GM21423 (cell line): Measurements from ENCODE around the gene OAF.

ENCODE experiments used
- ATAC-seq: cut with Tn5 transposase; IDR thresholded peaks from one replicate; pipeline ENCODE4 v1.9.1; 2021; ENCODE audit warnings: mild to moderate bottlenecking, moderate library complexity; ENCODE audit not compliant: unreplicated experiment

Gene OAF

GRCh38 chr11:120199613-120200012 is 11.2 kb upstream of the OAF start:
- no peak for ATAC-seq

GRCh38 chr11:120200677-120201076 is 10.2 kb upstream of the OAF start:
- no peak for ATAC-seq

- ATAC-seq, result no peak
Observed at GRCh38 chr11:120201653-120202052, 9.2 kb upstream of the OAF start.

- ATAC-seq, result no peak
Observed at GRCh38 chr11:120203626-120204025, 7.2 kb upstream of the OAF start.

GRCh38 chr11:120205596-120206161 is 5.2 kb upstream of the OAF start:
- no peak for ATAC-seq

GRCh38 chr11:120207512-120207911 is 3.3 kb upstream of the OAF start:
- ATAC-seq, result no peak

- no peak for ATAC-seq
Observed at GRCh38 chr11:120208001-120208441, 2.8 kb upstream of the OAF start.

- no peak for ATAC-seq
Observed at GRCh38 chr11:120208777-120209176, 2.1 kb upstream of the OAF start.

- ATAC-seq, result no peak
Observed at GRCh38 chr11:120209746-120210625, 846 bp upstream of the OAF start.

GRCh38 chr11:120211522-120212258 is 858 bp downstream of the OAF start:
- no peak for ATAC-seq

GRCh38 chr11:120212259-120212878 is 1.5 kb downstream of the OAF start:
- ATAC-seq, result no peak

GRCh38 chr11:120212926-120213325 is 2.1 kb downstream of the OAF start:
- ATAC-seq, result no peak

- ATAC-seq, result no peak
Observed at GRCh38 chr11:120214581-120214980, 3.7 kb downstream of the OAF start.

GRCh38 chr11:120215634-120216033 is 4.8 kb downstream of the OAF start:
- ATAC-seq, result no peak

- ATAC-seq, result no peak
Observed at GRCh38 chr11:120216426-120217102, 5.7 kb downstream of the OAF start.

- ATAC-seq, result no peak
Observed at GRCh38 chr11:120217526-120217925, 6.7 kb downstream of the OAF start.

- ATAC-seq, result no peak
Observed at GRCh38 chr11:120217941-120218694, 7.3 kb downstream of the OAF start.

- ATAC-seq, result no peak
Observed at GRCh38 chr11:120218695-120219033, 7.8 kb downstream of the OAF start.

GRCh38 chr11:120219232-120219937 is 8.6 kb downstream of the OAF start:
- ATAC-seq, result no peak
